Measurements from ENCODE around the gene STARD13. TPM values are rescaled to one million over a fixed set of nuclear protein-coding genes. Genes with fewer than 3 reads are reported as not detected.

The STARD13 gene
- total RNA-seq, 1 donor from 2014 or later: 61.0 TPM

- TF ChIP-seq CTCF (IDR thresholded peaks at IDR 0.05): no peak
- Histone ChIP-seq H3K9me3 (no peaks in the 10 kb centered on the region), H3K4me1 (peaks cover 5% of the 10 kb centered on the region), H3K27me3 (ENCODE audit: low read depth) (no peaks in the 10 kb centered on the region), H3K4me3 (no peak overlapping the region), H3K36me3 (no peaks in the 10 kb centered on the region), H3K27ac (no peak overlapping the region)
- DNase-seq (no peak), ATAC-seq (no peak)
- intact Hi-C loops (cut with DNase I): no loop called here
Observed at GRCh38 chr13:33172911-33173310, 112.6 kb downstream of the STARD13 start.

- intact Hi-C loops (cut with DNase I): no loop called here
- Histone ChIP-seq H3K4me3 (no peak overlapping the region), H3K36me3 (no peaks in the 10 kb centered on the region), H3K9me3 (no peaks in the 10 kb centered on the region), H3K4me1 (peaks cover 8% of the 10 kb centered on the region), H3K27me3 (ENCODE audit: low read depth) (no peaks in the 10 kb centered on the region), H3K27ac (no peak overlapping the region)
- DNase-seq: no peak
- no peak for ATAC-seq
- TF ChIP-seq CTCF (IDR thresholded peaks at IDR 0.05): no peak
Observed at GRCh38 chr13:33172400-33172799, 113.2 kb downstream of the STARD13 start.

GRCh38 chr13:33169273-33169980 is 116.1 kb downstream of the STARD13 start:
- peaks cover 23% of the 10 kb centered on the region for H3K36me3 ChIP-seq
- H3K9me3 ChIP-seq: no peaks in the 10 kb centered on the region
- peaks cover 8% of the 10 kb centered on the region for H3K4me1 ChIP-seq
- no peaks in the 10 kb centered on the region for H3K27me3 ChIP-seq (ENCODE audit: low read depth)
- no peak overlapping the region for H3K4me3 ChIP-seq
- ATAC-seq (no peak), DNase-seq (no peak)
- intact Hi-C loops (cut with DNase I): no loop called here
- TF ChIP-seq CTCF (IDR thresholded peaks at IDR 0.05): no peak
- no peak overlapping the region for H3K27ac ChIP-seq

GRCh38 chr13:33168321-33168960 is 117.1 kb downstream of the STARD13 start:
- Histone ChIP-seq H3K4me3 (no peak overlapping the region), H3K27me3 (ENCODE audit: low read depth) (no peaks in the 10 kb centered on the region), H3K36me3 (peaks cover 30% of the 10 kb centered on the region), H3K27ac (no peak overlapping the region), H3K9me3 (no peaks in the 10 kb centered on the region), H3K4me1 (peaks cover 8% of the 10 kb centered on the region)
- DNase-seq (no peak), ATAC-seq (no peak)
- no peak for TF ChIP-seq CTCF (IDR thresholded peaks at IDR 0.05)
- intact Hi-C loops (cut with DNase I): no loop called here

- ATAC-seq: no peak
- H3K27ac ChIP-seq: no peak overlapping the region
Observed at GRCh38 chr13:33167491-33167890, 118.1 kb downstream of the STARD13 start.

More at GRCh38 chr13:33167491-33167890, 118.1 kb downstream of the STARD13 start:
- no peak for TF ChIP-seq CTCF (IDR thresholded peaks at IDR 0.05)
- Histone ChIP-seq H3K36me3 (peaks cover 37% of the 10 kb centered on the region), H3K9me3 (peaks cover 7% of the 10 kb centered on the region), H3K27me3 (ENCODE audit: low read depth) (no peaks in the 10 kb centered on the region), H3K4me1 (peaks cover 8% of the 10 kb centered on the region), H3K4me3 (no peak overlapping the region)
- DNase-seq: no peak
- intact Hi-C loops (cut with DNase I): no loop called here

All from lower lobe of right lung (tissue), 2 donors.